ENCODE results near the gene COX5A.
A peak's percentile ranks its signal among the peaks of the same experiment; 100 is the strongest.
"Not testable (repeated sequence)": the region's sequence is repeated elsewhere in the genome, so short reads cannot be mapped to it uniquely, and the experiment has no call there.

COX5A gene

GRCh38 chr15:74896316-74896715, 41.6 kb downstream of the COX5A start:
- no peak for DNase-seq

GRCh38 chr15:74895830-74896229, 42.0 kb downstream of the COX5A start:
- DNase-seq: no peak

GRCh38 chr15:74894383-74894782, 43.5 kb downstream of the COX5A start:
- DNase-seq: not testable (repeated sequence)

GRCh38 chr15:74893627-74894026, 44.2 kb downstream of the COX5A start:
- no peak for DNase-seq

GRCh38 chr15:74892931-74893330, 44.9 kb downstream of the COX5A start:
- DNase-seq: no peak

GRCh38 chr15:74892313-74892712, 45.6 kb downstream of the COX5A start:
- DNase-seq: no peak

- no peak for DNase-seq
These were observed 46.4 kb downstream of the COX5A start for GRCh38 chr15:74891469-74891868.

- no peak for DNase-seq
These were observed 47.3 kb downstream of the COX5A start for GRCh38 chr15:74890665-74890960.

GRCh38 chr15:74889883-74890664, 47.8 kb downstream of the COX5A start, which contains the start of gene MPI:
Gene MPI, plus strand, starts transcription at chr15:74890042. Its CDS starts 32 bp downstream, at chr15:74890074.
- peak; percentile 80 to 85 for DNase-seq

- peak; percentile 59 to 76 for DNase-seq
These were observed 48.4 kb downstream of the COX5A start for GRCh38 chr15:74889390-74889882.

GRCh38 chr15:74888716-74889115, 49.2 kb downstream of the COX5A start:
- no peak for DNase-seq

- DNase-seq: not testable (repeated sequence)
These were observed 50.2 kb downstream of the COX5A start for GRCh38 chr15:74887537-74888193.

- DNase-seq: no peak
These were observed 52.4 kb downstream of the COX5A start for GRCh38 chr15:74885461-74885860.

- no peak for DNase-seq
These were observed 53.2 kb downstream of the COX5A start for GRCh38 chr15:74884428-74885223.

GRCh38 chr15:74882528-74882927, 55.3 kb downstream of the COX5A start:
- DNase-seq: no peak

GRCh38 chr15:74878273-74878672, 59.6 kb downstream of the COX5A start:
- no peak for DNase-seq

- DNase-seq: no peak
These were observed 64.0 kb downstream of the COX5A start for GRCh38 chr15:74873756-74874424.

- peak; percentile 92 to 95 for DNase-seq
These were observed 64.7 kb downstream of the COX5A start, which contains the start of gene SCAMP2 for GRCh38 chr15:74873036-74873755. Gene SCAMP2, minus strand, starts transcription at chr15:74873365. Its CDS starts 110 bp downstream, at chr15:74873255.

- DNase-seq: no peak
These were observed 65.2 kb downstream of the COX5A start for GRCh38 chr15:74872702-74873035.

GRCh38 chr15:74870436-74871215, 67.2 kb downstream of the COX5A start:
- no peak for DNase-seq

Data from hippocampal formation (tissue), 2 donors.